ENCODE results near the gene LDLRAD4.

The LDLRAD4 gene

GRCh38 chr18:13399511-13399910 is 181.0 kb downstream of the LDLRAD4 start:
- in situ Hi-C loops (cut with MboI; ENCODE audit: low sequenced_read_pairs) = no loop called here

GRCh38 chr18:13400636-13401315 is 182.2 kb downstream of the LDLRAD4 start:
- in situ Hi-C loops (cut with MboI; ENCODE audit: low sequenced_read_pairs) = no loop called here

- in situ Hi-C loops (cut with MboI; ENCODE audit: low sequenced_read_pairs) = no loop called here
These were observed 182.8 kb downstream of the LDLRAD4 start for GRCh38 chr18:13401404-13401803.

GRCh38 chr18:13401826-13402225 is 183.3 kb downstream of the LDLRAD4 start:
- in situ Hi-C loops (cut with MboI; ENCODE audit: low sequenced_read_pairs) = no loop called here

GRCh38 chr18:13403786-13404549 is 185.4 kb downstream of the LDLRAD4 start:
- in situ Hi-C loops (cut with MboI; ENCODE audit: low sequenced_read_pairs) = no loop called here

GRCh38 chr18:13405305-13406038 is 186.9 kb downstream of the LDLRAD4 start:
- in situ Hi-C loops (cut with MboI; ENCODE audit: low sequenced_read_pairs) = no loop called here

GRCh38 chr18:13406049-13406615 is 187.6 kb downstream of the LDLRAD4 start:
- in situ Hi-C loops (cut with MboI; ENCODE audit: low sequenced_read_pairs) = no loop called here

- in situ Hi-C loops (cut with MboI; ENCODE audit: low sequenced_read_pairs) = no loop called here
These were observed 188.2 kb downstream of the LDLRAD4 start for GRCh38 chr18:13406736-13407135.

- in situ Hi-C loops (cut with MboI; ENCODE audit: low sequenced_read_pairs) = no loop called here
These were observed 188.9 kb downstream of the LDLRAD4 start for GRCh38 chr18:13407484-13407883.

- in situ Hi-C loops (cut with MboI; ENCODE audit: low sequenced_read_pairs) = no loop called here
These were observed 190.5 kb downstream of the LDLRAD4 start for GRCh38 chr18:13409026-13409425.

GRCh38 chr18:13409997-13410396 is 191.4 kb downstream of the LDLRAD4 start:
- in situ Hi-C loops (cut with MboI; ENCODE audit: low sequenced_read_pairs) = no loop called here

- in situ Hi-C loops (cut with MboI; ENCODE audit: low sequenced_read_pairs) = no loop called here
These were observed 191.9 kb downstream of the LDLRAD4 start for GRCh38 chr18:13410471-13410870.

- in situ Hi-C loops (cut with MboI; ENCODE audit: low sequenced_read_pairs) = no loop called here
These were observed 193.5 kb downstream of the LDLRAD4 start for GRCh38 chr18:13412017-13412416.

GRCh38 chr18:13412901-13413300 is 194.3 kb downstream of the LDLRAD4 start:
- in situ Hi-C loops (cut with MboI; ENCODE audit: low sequenced_read_pairs) = no loop called here

- in situ Hi-C loops (cut with MboI; ENCODE audit: low sequenced_read_pairs) = no loop called here
These were observed 195.5 kb downstream of the LDLRAD4 start for GRCh38 chr18:13414102-13414501.

GRCh38 chr18:13414521-13414920 is 196.0 kb downstream of the LDLRAD4 start:
- in situ Hi-C loops (cut with MboI; ENCODE audit: low sequenced_read_pairs) = no loop called here

- in situ Hi-C loops (cut with MboI; ENCODE audit: low sequenced_read_pairs) = no loop called here
These were observed 197.2 kb downstream of the LDLRAD4 start for GRCh38 chr18:13415736-13416135.

- in situ Hi-C loops (cut with MboI; ENCODE audit: low sequenced_read_pairs) = no loop called here
These were observed 197.6 kb downstream of the LDLRAD4 start for GRCh38 chr18:13416208-13416607.

GRCh38 chr18:13416848-13417247 is 198.3 kb downstream of the LDLRAD4 start:
- in situ Hi-C loops (cut with MboI; ENCODE audit: low sequenced_read_pairs) = no loop called here

GRCh38 chr18:13418013-13418710 is 199.6 kb downstream of the LDLRAD4 start:
- in situ Hi-C loops (cut with MboI; ENCODE audit: low sequenced_read_pairs) = no loop called here

All from HL-60/S4 treated with retinoic acid at 250 ng/mL for 4 days and 3 days (cell line).